Right atrium auricular region (tissue), 2 donors: ENCODE data around the gene MAGI1. TPM values are rescaled to one million over a fixed set of nuclear protein-coding genes. Genes with fewer than 3 reads are reported as not detected.

Source experiments
- DNase-seq: peaks from one replicate; pipeline ENCODE4 v3.0.0-alpha.2; 2019; ENCODE audit warnings: low spot score
- H3K27ac ChIP-seq, 2 donors: fragments of 200-600 bp; sonication (generic); 1 replicate in 1 of 2; 2 replicates in 1 of 2; pipeline ENCODE4 v1.5.1; 2016 to 2019
- H3K27me3 ChIP-seq, 2 donors: fragments of 200-600 bp; sonication (generic); one replicate each; pipeline versions ENCODE4 v1.5.1 to v1.6.0; 2017 to 2019
- H3K36me3 ChIP-seq: fragments of 200-600 bp; sonication (generic); one replicate; pipeline ENCODE4 v1.5.1; 2016
- H3K4me1 ChIP-seq, 2 donors: fragments of 200-600 bp; sonication (generic); one replicate each; pipeline versions ENCODE4 v1.5.1 to v1.6.0; 2017 to 2019
- H3K4me3 ChIP-seq, 2 donors: fragments of 200-600 bp; sonication (generic); 1 replicate in 1 of 2; 2 replicates in 1 of 2; pipeline ENCODE4 v1.5.1; 2017 to 2019; ENCODE audit warnings: mild to moderate bottlenecking in 1 of 2, moderate library complexity in 1 of 2
- H3K9me3 ChIP-seq, 2 donors: fragments of 200-600 bp; sonication (generic); one replicate each; pipeline ENCODE4 v1.5.1; 2019
- total RNA-seq, 2 donors: library from RNA; depleted of rRNA; stranded (reverse); fragments of >200 nt; gene quantifications; one replicate each; pipeline ENCODE4 v1.1.0, GENCODE V29; 2016
- TF ChIP-seq, protein P1 (sequence below), 2 donors: fragments of 200-600 bp; sonication (generic); IDR thresholded peaks; one replicate each; pipeline ENCODE4 v1.5.1; 2019; ENCODE audit warnings: antibody characterized with exemption in 2 of 2

Gene MAGI1
- total RNA-seq, 2 donors from 2014 or later = 28.5 to 34.8 TPM

- Histone ChIP-seq H3K9me3 (peaks cover 0 to 9% of the 10 kb centered on the region in 2 donors), H3K36me3 (no peaks in the 10 kb centered on the region), H3K4me1 (peaks cover 0 to 19% of the 10 kb centered on the region in 2 donors), H3K27ac (no peak overlapping the region), H3K4me3 (no peak overlapping the region), H3K27me3 (no peaks in the 10 kb centered on the region)
- no peak for DNase-seq
- TF ChIP-seq, protein P1, sequence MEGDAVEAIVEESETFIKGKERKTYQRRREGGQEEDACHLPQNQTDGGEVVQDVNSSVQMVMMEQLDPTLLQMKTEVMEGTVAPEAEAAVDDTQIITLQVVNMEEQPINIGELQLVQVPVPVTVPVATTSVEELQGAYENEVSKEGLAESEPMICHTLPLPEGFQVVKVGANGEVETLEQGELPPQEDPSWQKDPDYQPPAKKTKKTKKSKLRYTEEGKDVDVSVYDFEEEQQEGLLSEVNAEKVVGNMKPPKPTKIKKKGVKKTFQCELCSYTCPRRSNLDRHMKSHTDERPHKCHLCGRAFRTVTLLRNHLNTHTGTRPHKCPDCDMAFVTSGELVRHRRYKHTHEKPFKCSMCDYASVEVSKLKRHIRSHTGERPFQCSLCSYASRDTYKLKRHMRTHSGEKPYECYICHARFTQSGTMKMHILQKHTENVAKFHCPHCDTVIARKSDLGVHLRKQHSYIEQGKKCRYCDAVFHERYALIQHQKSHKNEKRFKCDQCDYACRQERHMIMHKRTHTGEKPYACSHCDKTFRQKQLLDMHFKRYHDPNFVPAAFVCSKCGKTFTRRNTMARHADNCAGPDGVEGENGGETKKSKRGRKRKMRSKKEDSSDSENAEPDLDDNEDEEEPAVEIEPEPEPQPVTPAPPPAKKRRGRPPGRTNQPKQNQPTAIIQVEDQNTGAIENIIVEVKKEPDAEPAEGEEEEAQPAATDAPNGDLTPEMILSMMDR (IDR thresholded peaks at IDR 0.05) = no peak
Observed at GRCh38 chr3:65856907-65857306, 181.8 kb downstream of the MAGI1 start.

DNA sequence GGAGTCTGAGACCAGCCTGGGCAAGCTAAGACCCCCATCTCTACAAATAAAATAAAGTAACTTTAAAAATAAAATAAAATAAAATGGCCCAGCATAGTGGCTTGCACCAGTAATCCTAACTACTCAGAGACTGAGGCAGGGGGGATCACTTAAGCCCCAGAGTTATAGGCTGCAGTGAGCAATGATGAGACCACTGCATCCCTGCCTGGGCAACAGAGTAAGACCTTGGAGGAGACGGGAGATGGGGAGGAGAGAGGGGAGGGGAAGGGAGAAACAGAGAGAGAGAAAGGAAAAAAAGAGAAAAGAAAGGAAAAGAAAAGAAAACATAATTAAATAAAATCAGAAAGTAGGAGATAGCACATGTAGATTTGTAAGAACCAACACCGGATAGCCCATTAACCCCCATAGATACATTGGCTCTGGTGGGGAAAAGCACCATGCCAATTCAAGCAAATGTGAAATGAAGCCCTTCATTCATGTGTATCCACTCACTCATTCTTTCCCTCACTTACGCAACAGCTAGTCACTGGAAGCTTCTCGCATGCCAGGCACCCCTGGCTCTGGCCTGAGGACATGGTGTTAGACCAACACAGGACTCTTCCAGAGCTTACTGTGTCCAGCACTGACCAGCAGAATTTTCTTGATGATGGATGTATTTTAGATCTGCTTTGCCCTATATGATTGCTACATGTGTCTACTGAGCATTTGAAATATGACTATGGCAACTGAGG lies 183.2 kb downstream of the MAGI1 start:
- Histone ChIP-seq H3K36me3 (no peaks in the 10 kb centered on the region), H3K4me1 (peaks cover 0 to 19% of the 10 kb centered on the region in 2 donors), H3K9me3 (peaks cover 0 to 9% of the 10 kb centered on the region in 2 donors), H3K4me3 (no peak overlapping the region), H3K27ac (no peak overlapping the region), H3K27me3 (no peaks in the 10 kb centered on the region)
- TF ChIP-seq, protein P1 (IDR thresholded peaks at IDR 0.05) = no peak
- no peak for DNase-seq

DNA sequence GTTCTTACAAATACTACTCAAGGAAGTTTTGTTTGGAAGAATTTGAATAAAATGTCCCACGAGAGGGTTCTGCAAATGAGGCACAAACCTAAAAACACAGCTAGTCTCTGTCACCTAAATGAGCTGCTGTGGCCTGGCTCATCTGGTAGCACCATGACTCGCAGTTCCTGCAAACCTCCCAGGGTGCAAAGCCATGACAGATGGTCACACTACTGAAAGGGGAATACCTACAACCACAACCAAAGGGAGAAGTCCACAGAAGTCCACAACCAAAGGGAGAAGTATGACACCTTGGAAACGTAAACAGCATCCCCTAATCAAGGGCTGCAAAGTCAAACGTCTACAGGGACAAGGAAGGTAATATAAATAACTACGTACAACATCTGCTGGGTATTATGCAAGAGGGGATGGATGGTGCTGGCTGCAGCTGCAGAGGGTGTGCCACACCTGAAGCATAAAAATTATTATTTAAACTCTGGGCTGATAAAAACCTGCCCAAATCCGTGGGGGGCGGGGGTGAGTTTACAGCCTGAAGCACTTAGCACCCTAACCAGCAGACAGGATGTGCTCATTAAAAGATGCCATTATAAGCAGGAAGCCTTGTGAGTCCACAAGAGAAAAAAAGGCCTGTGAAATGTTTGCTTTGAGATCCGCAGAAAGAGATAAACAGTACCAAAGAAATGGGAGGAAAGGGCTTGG lies 184.0 kb downstream of the MAGI1 start:
- Histone ChIP-seq H3K36me3 (no peaks in the 10 kb centered on the region), H3K27me3 (no peaks in the 10 kb centered on the region), H3K4me3 (no peak overlapping the region), H3K27ac (no peak overlapping the region), H3K4me1 (peaks cover 0 to 19% of the 10 kb centered on the region in 2 donors), H3K9me3 (peaks cover 0 to 9% of the 10 kb centered on the region in 2 donors)
- TF ChIP-seq, protein P1 (IDR thresholded peaks at IDR 0.05) = no peak
- no peak for DNase-seq

DNA sequence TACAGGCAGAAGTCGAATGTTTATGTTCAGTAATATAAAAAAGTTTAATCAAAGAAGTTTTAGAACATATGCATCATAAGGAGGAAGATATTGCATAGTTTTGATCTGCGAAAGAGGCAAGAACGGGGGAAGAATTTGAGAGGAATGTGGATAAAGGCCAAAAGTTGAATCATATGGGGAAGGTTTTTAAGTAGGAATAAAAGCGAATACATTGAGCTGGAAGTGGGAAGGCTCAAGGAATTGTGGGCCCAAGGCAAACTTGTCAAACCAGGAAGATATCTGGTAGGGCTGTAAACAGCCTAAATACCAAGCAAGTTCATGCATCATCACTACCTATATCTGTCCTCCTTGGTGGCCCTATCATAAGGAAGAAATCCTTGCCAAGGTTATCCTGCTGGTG lies 186.9 kb downstream of the MAGI1 start:
- Histone ChIP-seq H3K27ac (no peak overlapping the region), H3K9me3 (no peaks in the 10 kb centered on the region), H3K4me3 (no peak overlapping the region), H3K36me3 (no peaks in the 10 kb centered on the region), H3K4me1 (peaks cover 0 to 13% of the 10 kb centered on the region in 2 donors), H3K27me3 (no peaks in the 10 kb centered on the region)
- TF ChIP-seq, protein P1 (IDR thresholded peaks at IDR 0.05) = no peak
- no peak for DNase-seq

- H3K27ac ChIP-seq = no peak overlapping the region
- TF ChIP-seq, protein P1 (IDR thresholded peaks at IDR 0.05) = no peak
- H3K27me3 ChIP-seq = no peaks in the 10 kb centered on the region
- H3K36me3 ChIP-seq = no peaks in the 10 kb centered on the region
- no peak overlapping the region for H3K4me3 ChIP-seq
- H3K9me3 ChIP-seq = no peaks in the 10 kb centered on the region
- H3K4me1 ChIP-seq = peaks cover 0 to 10% of the 10 kb centered on the region in 2 donors
- DNase-seq = no peak
Observed at GRCh38 chr3:65850261-65850660, 188.5 kb downstream of the MAGI1 start.
